Liver (tissue), 9 donors: ENCODE data around the gene UNC5CL. TPM values are rescaled to one million over a fixed set of nuclear protein-coding genes. Genes with fewer than 3 reads are reported as not detected.
"Not testable (repeated sequence)": the region's sequence is repeated elsewhere in the genome, so short reads cannot be mapped to it uniquely, and the experiment has no call there.

ENCODE experiments used
- DNase-seq: peaks from one replicate; pipeline ENCODE4 v3.0.0-alpha.2; 2017; ENCODE audit warnings: low spot score
- H3K27ac ChIP-seq, 2 donors: one replicate each; pipeline ENCODE4 v1.7.0; 2013; ENCODE audit warnings: inconsistent platforms in 2 of 2, low read length in 2 of 2, control low read depth in 1 of 2, low read depth in 1 of 2, mild to moderate bottlenecking in 1 of 2
- H3K27me3 ChIP-seq, 4 donors: one replicate each; pipeline versions ENCODE4 v1.6.1 to v1.7.0; 2013; ENCODE audit warnings: low read length in 3 of 4, inconsistent platforms in 1 of 4, mild to moderate bottlenecking in 1 of 4, moderate library complexity in 1 of 4; ENCODE audit not compliant: control insufficient read depth in 4 of 4, insufficient read depth in 4 of 4
- H3K36me3 ChIP-seq, 4 donors: one replicate each; pipeline versions ENCODE4 v1.6.1 to v1.7.0; 2013; ENCODE audit warnings: low read length in 3 of 4, mild to moderate bottlenecking in 3 of 4, low read depth in 1 of 4, moderate library complexity in 1 of 4; ENCODE audit not compliant: control insufficient read depth in 4 of 4, insufficient read depth in 3 of 4
- H3K4me1 ChIP-seq, 4 donors: one replicate each; pipeline versions ENCODE4 v1.6.1 to v1.7.0; 2013; ENCODE audit warnings: low read length in 3 of 4, mild to moderate bottlenecking in 3 of 4, moderate library complexity in 1 of 4; ENCODE audit not compliant: control insufficient read depth in 4 of 4, insufficient read depth in 4 of 4
- H3K4me3 ChIP-seq, 3 donors: one replicate each; pipeline versions ENCODE4 v1.6.1 to v1.7.0; 2013; ENCODE audit warnings: low read length in 3 of 3, control low read depth in 1 of 3, low read depth in 1 of 3, mild to moderate bottlenecking in 1 of 3
- H3K9ac ChIP-seq, 2 donors: one replicate each; pipeline ENCODE4 v1.7.0; 2013; ENCODE audit warnings: low read length in 2 of 2, mild to moderate bottlenecking in 2 of 2, moderate library complexity in 2 of 2, control low read depth in 1 of 2, low read depth in 1 of 2
- H3K9me3 ChIP-seq, 4 donors: one replicate each; pipeline versions ENCODE4 v1.6.1 to v1.7.0; 2013; ENCODE audit warnings: low read length in 3 of 4; ENCODE audit not compliant: control insufficient read depth in 4 of 4
- FOXA2 ChIP-seq: IDR thresholded peaks from 2 replicates; pipeline ENCODE4 v1.6.1; 2016; ENCODE audit warnings: antibody characterized with exemption
- GABPA ChIP-seq, 2 donors: IDR thresholded peaks in 1 of 2; conservative IDR thresholded peaks in 1 of 2; 2 replicates each; pipeline ENCODE4 v1.6.1; 2016; ENCODE audit warnings: antibody characterized with exemption in 2 of 2, mild to moderate bottlenecking in 1 of 2, moderate library complexity in 1 of 2
- HNF4A ChIP-seq, 2 donors: conservative IDR thresholded peaks; 2 replicates each; pipeline ENCODE4 v1.6.1; 2016; ENCODE audit warnings: antibody characterized with exemption in 2 of 2, mild to moderate bottlenecking in 2 of 2
- HNF4G ChIP-seq: IDR thresholded peaks from 2 replicates; pipeline ENCODE4 v1.6.1; 2016; ENCODE audit warnings: antibody characterized with exemption
- JUND ChIP-seq, 2 donors: IDR thresholded peaks; 2 replicates each; pipeline ENCODE4 v1.6.1; 2016; ENCODE audit warnings: antibody characterized with exemption in 2 of 2
- NR2F2 ChIP-seq: IDR thresholded peaks from 2 replicates; pipeline ENCODE4 v1.6.1; 2016; ENCODE audit warnings: antibody characterized with exemption
- RXRA ChIP-seq, 2 donors: IDR thresholded peaks; 2 replicates each; pipeline ENCODE4 v1.6.1; 2017 to 2018; ENCODE audit warnings: antibody characterized with exemption in 2 of 2, mild to moderate bottlenecking in 1 of 2
- TAF1 ChIP-seq: conservative IDR thresholded peaks from 2 replicates; pipeline ENCODE4 v1.6.1; 2016; ENCODE audit warnings: antibody characterized with exemption, mild to moderate bottlenecking
- YY1 ChIP-seq: IDR thresholded peaks from 2 replicates; pipeline ENCODE4 v1.6.1; 2016; ENCODE audit warnings: antibody characterized with exemption, mild to moderate bottlenecking
- WGBS: extraction: QIAGEN DNeasy Blood & Tissue Kit; methylation state at CpG from one replicate; pipeline ENCODE4 v1.1.7; 2013; 5-methylcytosine and 5-hydroxymethylcytosine counted together
- polyA plus RNA-seq, 2 donors: library from polyadenylated mRNA; stranded (reverse) in 1 of 2; unstranded in 1 of 2; fragments of 200-250 nt in 1 of 2; fragments of >200 nt in 1 of 2; fragmentation: Nextera tagmentation in 1 of 2; extraction: Ambion mirVana in 1 of 2; gene quantifications; one replicate each; pipeline versions ENCODE4 v1.2.1 to v1.2.3, GENCODE V29; 2013 to 2015
- total RNA-seq, 2 donors: library from RNA; depleted of rRNA; stranded (reverse); fragments of >200 nt; gene quantifications; one replicate each; pipeline ENCODE4 v1.2.3, GENCODE V29; 2014
- TF ChIP-seq, protein P1 (sequence below): fragments of 150-350 bp; IDR thresholded peaks from 2 replicates; pipeline ENCODE4 v1.5.1; 2017; ENCODE audit warnings: improper control_type of control experiment, low read depth, low read length; ENCODE audit not compliant: missing input control
- TF ChIP-seq, protein P2 (sequence below): IDR thresholded peaks from 2 replicates; pipeline ENCODE4 v1.6.1; 2016; ENCODE audit warnings: antibody characterized with exemption, mild to moderate bottlenecking
- TF ChIP-seq, protein P3 (sequence below): IDR thresholded peaks from 2 replicates; pipeline ENCODE4 v1.6.1; 2016; ENCODE audit warnings: antibody characterized with exemption
- TF ChIP-seq, protein P4 (sequence below): IDR thresholded peaks from 2 replicates; pipeline ENCODE4 v1.6.1; 2016; ENCODE audit warnings: antibody characterized with exemption
- donor health status: healthy.
- donor health status: healthy.
- donor health status: healthy.
- donor health status: healthy.
- donor health status: healthy.

Gene UNC5CL
- total and polyA plus RNA-seq, 4 donors: 4.7 to 41.9 (median 17.2) TPM

DNA sequence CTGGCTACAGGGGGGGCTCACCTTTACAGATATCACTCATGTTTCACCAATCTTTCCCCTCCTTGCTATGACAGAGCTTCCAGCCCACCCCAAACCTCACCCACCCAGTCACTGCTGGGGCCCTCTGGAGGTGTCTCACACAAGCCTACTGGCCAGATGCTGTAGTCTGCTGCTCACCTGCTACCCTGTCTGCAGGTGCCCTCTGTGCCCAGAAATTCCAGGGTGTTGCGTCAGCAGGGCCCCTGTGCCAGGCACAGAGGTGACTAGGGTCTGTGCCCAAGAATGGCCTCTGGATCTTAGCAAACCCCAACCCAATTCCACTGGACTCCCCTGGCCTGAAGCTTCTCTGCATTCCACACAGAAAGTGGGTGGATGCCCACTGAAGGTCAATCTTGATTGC lies 21.4 kb downstream of the UNC5CL start:
- Histone ChIP-seq H3K9me3 (no peaks in the 10 kb centered on the region), H3K9ac (no peak overlapping the region), H3K36me3 (no peaks in the 10 kb centered on the region), H3K27ac (no peak overlapping the region), H3K27me3 (no peaks in the 10 kb centered on the region), H3K4me3 (no peak overlapping the region), H3K4me1 (peaks cover 5 to 23% (median 17%) of the 10 kb centered on the region in 4 donors)
- TF ChIP-seq NR2F2 (no peak), YY1 (no peak)
- TF ChIP-seq, protein P1, sequence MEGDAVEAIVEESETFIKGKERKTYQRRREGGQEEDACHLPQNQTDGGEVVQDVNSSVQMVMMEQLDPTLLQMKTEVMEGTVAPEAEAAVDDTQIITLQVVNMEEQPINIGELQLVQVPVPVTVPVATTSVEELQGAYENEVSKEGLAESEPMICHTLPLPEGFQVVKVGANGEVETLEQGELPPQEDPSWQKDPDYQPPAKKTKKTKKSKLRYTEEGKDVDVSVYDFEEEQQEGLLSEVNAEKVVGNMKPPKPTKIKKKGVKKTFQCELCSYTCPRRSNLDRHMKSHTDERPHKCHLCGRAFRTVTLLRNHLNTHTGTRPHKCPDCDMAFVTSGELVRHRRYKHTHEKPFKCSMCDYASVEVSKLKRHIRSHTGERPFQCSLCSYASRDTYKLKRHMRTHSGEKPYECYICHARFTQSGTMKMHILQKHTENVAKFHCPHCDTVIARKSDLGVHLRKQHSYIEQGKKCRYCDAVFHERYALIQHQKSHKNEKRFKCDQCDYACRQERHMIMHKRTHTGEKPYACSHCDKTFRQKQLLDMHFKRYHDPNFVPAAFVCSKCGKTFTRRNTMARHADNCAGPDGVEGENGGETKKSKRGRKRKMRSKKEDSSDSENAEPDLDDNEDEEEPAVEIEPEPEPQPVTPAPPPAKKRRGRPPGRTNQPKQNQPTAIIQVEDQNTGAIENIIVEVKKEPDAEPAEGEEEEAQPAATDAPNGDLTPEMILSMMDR: no peak
- 75% methylated on average over 1 of the region's 1 CpG for WGBS
- DNase-seq: no peak

- not testable (repeated sequence) for H3K36me3 ChIP-seq
- WGBS: 97% methylated on average over 4 of the region's 5 CpGs
Measured at GRCh38 chr6:41015860-41016259, 23.2 kb downstream of the UNC5CL start.

DNA sequence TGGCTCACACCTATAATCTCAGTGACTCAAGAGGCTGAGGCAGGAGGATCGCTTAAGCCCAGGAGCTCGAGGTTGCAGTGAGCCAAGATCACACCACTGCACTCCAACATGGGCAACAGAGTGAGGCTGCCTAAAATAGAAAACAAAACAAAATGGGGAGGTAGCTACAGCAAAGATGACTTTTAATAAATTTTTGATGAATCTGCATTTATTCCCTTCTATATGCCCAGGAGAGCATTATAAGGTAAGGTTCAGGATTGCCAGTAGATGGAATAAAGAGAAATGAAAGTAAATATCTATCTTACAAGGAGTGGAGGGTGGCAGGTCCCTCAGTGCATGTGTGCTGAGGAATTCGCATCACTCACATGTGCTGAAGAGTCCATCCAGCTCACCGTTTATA lies 24.2 kb downstream of the UNC5CL start:
- WGBS: 93% methylated on average over 4 of the region's 4 CpGs
- H3K36me3 ChIP-seq: no peaks in the 10 kb centered on the region
- H3K4me1 ChIP-seq: peaks cover 10 to 36% (median 27%) of the 10 kb centered on the region in 4 donors
- TF ChIP-seq HNF4A (conservative IDR thresholded peaks at IDR 0.05): no peak
- TF ChIP-seq, protein P2, sequence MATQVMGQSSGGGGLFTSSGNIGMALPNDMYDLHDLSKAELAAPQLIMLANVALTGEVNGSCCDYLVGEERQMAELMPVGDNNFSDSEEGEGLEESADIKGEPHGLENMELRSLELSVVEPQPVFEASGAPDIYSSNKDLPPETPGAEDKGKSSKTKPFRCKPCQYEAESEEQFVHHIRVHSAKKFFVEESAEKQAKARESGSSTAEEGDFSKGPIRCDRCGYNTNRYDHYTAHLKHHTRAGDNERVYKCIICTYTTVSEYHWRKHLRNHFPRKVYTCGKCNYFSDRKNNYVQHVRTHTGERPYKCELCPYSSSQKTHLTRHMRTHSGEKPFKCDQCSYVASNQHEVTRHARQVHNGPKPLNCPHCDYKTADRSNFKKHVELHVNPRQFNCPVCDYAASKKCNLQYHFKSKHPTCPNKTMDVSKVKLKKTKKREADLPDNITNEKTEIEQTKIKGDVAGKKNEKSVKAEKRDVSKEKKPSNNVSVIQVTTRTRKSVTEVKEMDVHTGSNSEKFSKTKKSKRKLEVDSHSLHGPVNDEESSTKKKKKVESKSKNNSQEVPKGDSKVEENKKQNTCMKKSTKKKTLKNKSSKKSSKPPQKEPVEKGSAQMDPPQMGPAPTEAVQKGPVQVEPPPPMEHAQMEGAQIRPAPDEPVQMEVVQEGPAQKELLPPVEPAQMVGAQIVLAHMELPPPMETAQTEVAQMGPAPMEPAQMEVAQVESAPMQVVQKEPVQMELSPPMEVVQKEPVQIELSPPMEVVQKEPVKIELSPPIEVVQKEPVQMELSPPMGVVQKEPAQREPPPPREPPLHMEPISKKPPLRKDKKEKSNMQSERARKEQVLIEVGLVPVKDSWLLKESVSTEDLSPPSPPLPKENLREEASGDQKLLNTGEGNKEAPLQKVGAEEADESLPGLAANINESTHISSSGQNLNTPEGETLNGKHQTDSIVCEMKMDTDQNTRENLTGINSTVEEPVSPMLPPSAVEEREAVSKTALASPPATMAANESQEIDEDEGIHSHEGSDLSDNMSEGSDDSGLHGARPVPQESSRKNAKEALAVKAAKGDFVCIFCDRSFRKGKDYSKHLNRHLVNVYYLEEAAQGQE: no peak
- TF ChIP-seq, protein P1: no peak
- no peak for TF ChIP-seq GABPA (IDR thresholded peaks at IDR 0.05 in 1 of 2, conservative IDR thresholded peaks at IDR 0.05 in 1 of 2)
- TF ChIP-seq RXRA (IDR thresholded peaks at IDR 0.05): no peak
- no peak for TF ChIP-seq TAF1
- TF ChIP-seq, protein P3, sequence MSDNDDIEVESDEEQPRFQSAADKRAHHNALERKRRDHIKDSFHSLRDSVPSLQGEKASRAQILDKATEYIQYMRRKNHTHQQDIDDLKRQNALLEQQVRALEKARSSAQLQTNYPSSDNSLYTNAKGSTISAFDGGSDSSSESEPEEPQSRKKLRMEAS: no peak
- TF ChIP-seq FOXA2: no peak
- TF ChIP-seq, protein P4, sequence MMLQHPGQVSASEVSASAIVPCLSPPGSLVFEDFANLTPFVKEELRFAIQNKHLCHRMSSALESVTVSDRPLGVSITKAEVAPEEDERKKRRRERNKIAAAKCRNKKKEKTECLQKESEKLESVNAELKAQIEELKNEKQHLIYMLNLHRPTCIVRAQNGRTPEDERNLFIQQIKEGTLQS: no peak
- TF ChIP-seq NR2F2: no peak
- TF ChIP-seq HNF4G: no peak
- TF ChIP-seq JUND (IDR thresholded peaks at IDR 0.05): no peak
- DNase-seq: no peak
- no peaks in the 10 kb centered on the region for H3K27me3 ChIP-seq
- H3K9me3 ChIP-seq: no peaks in the 10 kb centered on the region
- no peak overlapping the region for H3K9ac ChIP-seq
- no peak overlapping the region for H3K27ac ChIP-seq
- no peak overlapping the region for H3K4me3 ChIP-seq

More at GRCh38 chr6:41015860-41016259, 23.2 kb downstream of the UNC5CL start:
- not testable (repeated sequence) for H3K27ac ChIP-seq, H3K4me3 ChIP-seq, H3K27me3 ChIP-seq, DNase-seq, H3K9ac ChIP-seq, H3K9me3 ChIP-seq
- H3K4me1 ChIP-seq: peaks cover 10 to 36% (median 27%) of the 10 kb centered on the region in 4 donors
